Measurements from ENCODE around the gene TMEM31.
"Not testable (repeated sequence)": the region's sequence is repeated elsewhere in the genome, so short reads cannot be mapped to it uniquely, and the experiment has no call there.

Gene TMEM31

DNA sequence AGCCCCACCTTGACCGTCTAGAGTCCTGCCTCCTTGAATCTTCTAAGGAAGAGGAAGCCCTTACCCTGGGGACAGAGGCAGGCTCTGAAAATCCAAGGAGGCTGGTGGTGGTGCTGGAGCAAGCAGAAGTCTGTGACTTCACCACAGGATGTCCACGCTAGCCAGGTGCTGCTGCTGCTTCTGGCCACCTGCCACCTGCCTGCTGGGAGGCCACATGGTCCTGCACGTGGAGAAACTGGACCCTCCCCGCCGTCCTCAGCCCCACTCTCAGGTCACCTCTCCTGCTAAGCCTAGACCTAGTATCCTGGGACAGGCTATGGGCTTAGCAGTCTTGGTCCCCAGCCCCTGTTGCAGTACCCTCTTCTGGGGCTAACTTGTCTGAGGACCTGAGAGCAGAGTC, 15.8 kb downstream of the TMEM31 start:
- no peak for DNase-seq (ENCODE audit: low spot score)

GRCh38 chrX:103727115-103727514, 16.4 kb downstream of the TMEM31 start:
- no peak for DNase-seq (ENCODE audit: low spot score)

- DNase-seq (ENCODE audit: low spot score) = no peak
Measured at GRCh38 chrX:103729015-103729414, 18.3 kb downstream of the TMEM31 start.

- no peak for DNase-seq (ENCODE audit: low spot score)
Measured at GRCh38 chrX:103730147-103730795, 19.6 kb downstream of the TMEM31 start.

- no peak for DNase-seq (ENCODE audit: low spot score)
Measured at GRCh38 chrX:103730796-103731493, 20.2 kb downstream of the TMEM31 start.

GRCh38 chrX:103733017-103733416, 22.3 kb downstream of the TMEM31 start:
- DNase-seq (ENCODE audit: low spot score) = no peak

GRCh38 chrX:103734125-103734760, 23.5 kb downstream of the TMEM31 start:
- no peak for DNase-seq (ENCODE audit: low spot score)

DNA sequence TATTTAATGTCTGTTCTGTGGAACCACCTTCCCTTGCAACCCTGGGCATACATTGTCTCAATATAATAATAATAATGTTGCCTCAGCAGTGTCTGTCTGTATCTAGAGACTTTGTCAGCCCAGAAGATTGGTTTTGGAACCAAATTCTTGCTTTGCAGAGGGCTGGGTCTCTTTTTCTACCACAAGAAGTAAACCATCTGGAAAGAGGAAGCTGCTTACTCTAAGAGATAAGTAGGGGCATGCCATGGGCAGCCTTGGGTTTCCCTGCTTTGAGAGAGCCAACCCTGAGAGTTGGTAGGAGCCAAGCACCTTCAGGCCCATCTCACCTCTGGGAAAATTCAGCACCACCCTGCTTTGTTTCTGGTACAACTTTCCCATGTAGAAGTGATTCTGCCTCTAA, 27.0 kb downstream of the TMEM31 start:
- DNase-seq (ENCODE audit: low spot score) = no peak

- DNase-seq (ENCODE audit: low spot score) = no peak
Measured at GRCh38 chrX:103739421-103739820, 28.7 kb downstream of the TMEM31 start.

- DNase-seq (ENCODE audit: low spot score) = no peak
Measured at GRCh38 chrX:103741879-103742278, 31.2 kb downstream of the TMEM31 start.

GRCh38 chrX:103742339-103742738, 31.6 kb downstream of the TMEM31 start:
- DNase-seq (ENCODE audit: low spot score) = no peak

DNA sequence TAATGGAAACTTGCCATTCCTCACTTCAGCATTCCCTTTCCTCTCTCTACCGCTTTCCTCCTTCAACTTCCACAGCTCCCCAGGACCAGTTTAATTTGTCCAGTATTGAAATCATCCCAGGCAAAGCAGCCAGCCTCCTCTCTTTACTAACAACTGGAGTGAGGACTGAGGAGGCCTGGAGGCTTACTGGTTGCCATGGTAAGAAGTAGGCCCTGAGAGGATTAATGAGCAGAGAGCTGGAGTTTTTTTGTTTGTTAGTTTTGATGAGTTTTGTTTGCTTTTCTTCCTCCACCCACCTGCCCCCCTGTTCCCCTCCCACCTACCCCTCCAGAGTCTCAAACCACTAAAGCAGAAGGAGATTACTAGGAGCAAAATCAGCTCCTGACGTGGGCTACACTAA, 36.5 kb downstream of the TMEM31 start:
- DNase-seq (ENCODE audit: low spot score) = no peak

- no peak for DNase-seq (ENCODE audit: low spot score)
Measured at GRCh38 chrX:103754401-103754800, 43.7 kb downstream of the TMEM31 start.

DNA sequence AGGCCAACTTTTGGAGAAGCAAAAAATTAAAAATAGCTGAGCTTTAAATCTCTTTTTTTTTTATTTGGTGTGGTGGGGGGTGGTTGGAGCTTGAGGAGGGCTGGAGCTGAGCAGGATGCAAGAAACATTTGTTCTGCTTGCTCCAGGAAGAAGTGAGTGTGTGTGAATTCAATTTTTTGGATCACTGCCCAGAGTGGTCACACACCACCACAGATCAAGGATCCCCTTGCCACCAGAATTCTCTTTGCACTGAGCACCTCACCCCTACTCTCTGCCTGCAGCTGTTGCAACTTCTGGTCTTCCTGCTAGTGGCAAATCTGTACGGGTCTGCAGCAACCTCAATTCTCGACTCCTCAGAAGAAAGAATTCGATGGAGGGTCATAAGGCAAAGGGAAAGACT, 46.0 kb downstream of the TMEM31 start:
- DNase-seq (ENCODE audit: low spot score) = no peak

GRCh38 chrX:103758555-103758954, 47.8 kb downstream of the TMEM31 start:
- no peak for DNase-seq (ENCODE audit: low spot score)

GRCh38 chrX:103763541-103763940, 52.8 kb downstream of the TMEM31 start:
- DNase-seq (ENCODE audit: low spot score) = not testable (repeated sequence)
